Astrocyte (in vitro differentiated cells and primary cell): Measurements from ENCODE around the gene NTRK3.

Experiments used
- CTCF ChIP-seq: IDR thresholded peaks from 2 replicates; pipeline ENCODE4 v1.5.1; 2011; ENCODE audit warnings: low read depth, mild to moderate bottlenecking, inconsistent platforms, low read length, moderate library complexity; ENCODE audit not compliant: insufficient read depth
- EZH2 ChIP-seq: IDR thresholded peaks from 2 replicates; pipeline ENCODE4 v1.6.1; 2012; ENCODE audit warnings: mild to moderate bottlenecking, low read length, inconsistent platforms; ENCODE audit not compliant: insufficient read depth

GRCh38 chr15:87965304-87965703, 291.2 kb downstream of the NTRK3 start:
- no peak for TF ChIP-seq CTCF
- TF ChIP-seq EZH2, result no peak
